Bronchial epithelial cell (primary cell): ENCODE measurements around the gene GPC1. TPM values are rescaled to one million over a fixed set of nuclear protein-coding genes. Genes with fewer than 3 reads are reported as not detected.

ENCODE experiments used
- DNase-seq: peaks from one replicate; pipeline ENCODE4 v3.0.0-alpha.2; 2010; ENCODE audit warnings: low read depth
- FAIRE-seq: peaks from 2 replicates; lab custom pipeline; 2011; peaks lifted over from hg19 to GRCh38; lab: Jason Lieb, UNC
- H3K27me3 ChIP-seq: 2 replicates; pipeline ENCODE4 v1.5.1; 2011; ENCODE audit warnings: low read length; ENCODE audit not compliant: control insufficient read depth, insufficient read depth
- H3K36me3 ChIP-seq: 2 replicates; pipeline ENCODE4 v1.5.1; 2011; ENCODE audit warnings: low read length; ENCODE audit not compliant: control insufficient read depth, insufficient read depth
- H3K4me3 ChIP-seq: 2 replicates; pipeline ENCODE4 v1.5.1; 2011; ENCODE audit warnings: mild to moderate bottlenecking, low read depth, low read length, control low read depth
- total RNA-seq: library from RNA; depleted of rRNA; stranded (reverse); fragments of >200 nt; gene quantifications from 2 replicates; pipeline ENCODE4 v1.2.1, GENCODE V29; 2014
- TF ChIP-seq, protein P1 (sequence below): IDR thresholded peaks from 2 replicates; pipeline ENCODE4 v1.5.1; 2011; ENCODE audit warnings: mild to moderate bottlenecking, moderate library complexity, low read length, control low read depth, inconsistent platforms; ENCODE audit not compliant: insufficient read depth, severe bottlenecking

The GPC1 gene
- total RNA-seq, 1 donor from 2014 or later: 65.8 TPM

DNA sequence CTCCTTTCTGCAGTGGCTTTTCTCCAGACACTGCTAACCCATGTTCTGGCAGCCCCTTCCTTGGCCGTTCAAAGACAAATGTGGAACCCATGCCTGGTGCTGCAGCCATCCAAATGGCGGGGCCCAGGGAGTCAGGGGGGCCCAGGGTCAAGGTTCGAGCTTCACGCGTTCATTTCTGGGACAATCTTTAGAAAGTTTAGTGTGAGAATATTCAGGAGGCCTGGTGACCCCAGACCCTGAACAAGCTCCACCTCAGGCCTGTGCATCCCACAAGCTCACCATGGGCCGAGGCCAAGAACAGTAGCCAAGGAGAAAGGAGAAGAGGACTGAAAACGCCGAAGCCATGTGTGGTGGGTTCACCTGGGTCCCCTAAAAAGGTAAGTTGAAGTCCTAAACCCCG lies 67.9 kb downstream of the GPC1 start:
- FAIRE-seq (no peak), DNase-seq (no peak)
- H3K36me3 ChIP-seq: no peaks in the 10 kb centered on the region
- TF ChIP-seq, protein P1, sequence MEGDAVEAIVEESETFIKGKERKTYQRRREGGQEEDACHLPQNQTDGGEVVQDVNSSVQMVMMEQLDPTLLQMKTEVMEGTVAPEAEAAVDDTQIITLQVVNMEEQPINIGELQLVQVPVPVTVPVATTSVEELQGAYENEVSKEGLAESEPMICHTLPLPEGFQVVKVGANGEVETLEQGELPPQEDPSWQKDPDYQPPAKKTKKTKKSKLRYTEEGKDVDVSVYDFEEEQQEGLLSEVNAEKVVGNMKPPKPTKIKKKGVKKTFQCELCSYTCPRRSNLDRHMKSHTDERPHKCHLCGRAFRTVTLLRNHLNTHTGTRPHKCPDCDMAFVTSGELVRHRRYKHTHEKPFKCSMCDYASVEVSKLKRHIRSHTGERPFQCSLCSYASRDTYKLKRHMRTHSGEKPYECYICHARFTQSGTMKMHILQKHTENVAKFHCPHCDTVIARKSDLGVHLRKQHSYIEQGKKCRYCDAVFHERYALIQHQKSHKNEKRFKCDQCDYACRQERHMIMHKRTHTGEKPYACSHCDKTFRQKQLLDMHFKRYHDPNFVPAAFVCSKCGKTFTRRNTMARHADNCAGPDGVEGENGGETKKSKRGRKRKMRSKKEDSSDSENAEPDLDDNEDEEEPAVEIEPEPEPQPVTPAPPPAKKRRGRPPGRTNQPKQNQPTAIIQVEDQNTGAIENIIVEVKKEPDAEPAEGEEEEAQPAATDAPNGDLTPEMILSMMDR: no peak
- H3K27me3 ChIP-seq: no peaks in the 10 kb centered on the region
- no peak overlapping the region for H3K4me3 ChIP-seq

DNA sequence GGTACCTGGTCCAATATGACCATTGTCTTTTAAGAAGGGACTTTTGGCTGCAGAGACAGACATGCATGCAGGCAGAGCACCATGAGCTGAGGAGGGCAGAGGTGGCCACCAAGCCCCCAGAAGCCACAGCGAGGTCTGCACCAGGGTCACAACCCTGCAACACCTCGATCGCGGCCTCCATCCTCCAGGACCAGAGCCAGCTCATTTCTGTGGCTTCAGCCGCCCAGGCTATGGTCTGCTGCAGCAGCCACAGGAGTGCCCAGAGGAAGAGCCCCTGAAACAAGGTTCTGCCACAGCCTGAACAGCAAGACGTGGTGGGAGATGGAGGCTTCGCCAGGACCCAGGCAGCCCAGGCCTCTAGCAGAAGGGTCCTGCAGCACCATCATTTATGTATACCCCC lies 68.4 kb downstream of the GPC1 start:
- Histone ChIP-seq H3K36me3 (no peaks in the 10 kb centered on the region), H3K27me3 (no peaks in the 10 kb centered on the region), H3K4me3 (no peak overlapping the region)
- TF ChIP-seq, protein P1: no peak
- DNase-seq (no peak), FAIRE-seq (no peak)

DNA sequence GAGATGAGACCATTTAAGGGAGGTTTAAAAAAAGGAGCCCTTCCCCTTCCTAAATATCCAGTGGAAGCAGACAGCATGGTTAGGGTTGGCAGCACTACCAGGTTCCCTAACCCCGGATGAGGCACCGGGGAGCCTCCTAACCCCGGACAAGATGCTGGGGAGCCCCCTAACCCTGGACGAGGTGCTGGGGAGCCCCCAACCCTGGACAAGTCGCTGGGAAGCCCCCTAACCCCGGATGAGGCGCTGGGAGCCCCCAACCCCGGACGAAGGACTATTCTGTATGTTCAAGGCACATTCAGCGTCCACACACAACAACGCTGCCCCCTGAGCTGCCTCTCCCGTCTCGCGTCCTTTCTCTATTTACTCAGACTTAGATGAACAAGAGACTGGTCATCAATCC lies 70.4 kb downstream of the GPC1 start:
- Histone ChIP-seq H3K27me3 (no peaks in the 10 kb centered on the region), H3K36me3 (no peaks in the 10 kb centered on the region), H3K4me3 (no peak overlapping the region)
- DNase-seq (no peak), FAIRE-seq (no peak)
- TF ChIP-seq, protein P1: no peak

DNA sequence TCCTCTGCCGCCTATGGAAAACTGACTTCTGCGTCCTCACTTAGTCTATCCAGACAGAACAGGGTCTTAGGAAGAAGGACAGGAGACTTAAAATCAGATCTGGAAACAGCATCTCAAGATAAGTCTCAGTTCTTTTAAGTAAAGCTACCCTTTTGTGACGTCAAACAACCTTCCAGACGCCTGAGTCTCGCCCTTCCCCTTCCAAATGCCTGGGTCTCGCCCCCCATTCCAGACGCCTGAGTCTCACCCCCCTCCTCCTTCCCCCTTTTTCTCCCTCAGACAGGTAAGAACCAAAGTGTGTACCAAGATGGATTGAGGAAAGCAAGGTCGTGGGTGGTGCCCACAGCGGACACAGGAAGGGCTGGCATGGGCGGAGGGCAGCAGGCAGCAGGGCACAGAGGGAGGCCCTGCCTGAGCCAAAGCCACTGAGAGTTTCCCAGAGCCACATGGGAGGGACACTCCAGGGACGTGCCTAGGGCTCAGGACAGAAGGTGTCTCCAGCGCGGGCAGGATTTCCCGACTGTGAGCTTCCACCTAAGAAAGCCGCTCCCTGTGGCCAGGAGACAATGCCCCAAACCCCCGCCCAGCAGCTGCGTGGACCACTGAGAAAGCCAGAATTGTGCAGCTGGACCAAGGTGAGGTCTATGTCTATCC lies 71.1 kb downstream of the GPC1 start:
- TF ChIP-seq, protein P1: no peak
- DNase-seq: no peak
- no peak for FAIRE-seq
- Histone ChIP-seq H3K36me3 (no peaks in the 10 kb centered on the region), H3K27me3 (no peaks in the 10 kb centered on the region), H3K4me3 (no peak overlapping the region)

DNA sequence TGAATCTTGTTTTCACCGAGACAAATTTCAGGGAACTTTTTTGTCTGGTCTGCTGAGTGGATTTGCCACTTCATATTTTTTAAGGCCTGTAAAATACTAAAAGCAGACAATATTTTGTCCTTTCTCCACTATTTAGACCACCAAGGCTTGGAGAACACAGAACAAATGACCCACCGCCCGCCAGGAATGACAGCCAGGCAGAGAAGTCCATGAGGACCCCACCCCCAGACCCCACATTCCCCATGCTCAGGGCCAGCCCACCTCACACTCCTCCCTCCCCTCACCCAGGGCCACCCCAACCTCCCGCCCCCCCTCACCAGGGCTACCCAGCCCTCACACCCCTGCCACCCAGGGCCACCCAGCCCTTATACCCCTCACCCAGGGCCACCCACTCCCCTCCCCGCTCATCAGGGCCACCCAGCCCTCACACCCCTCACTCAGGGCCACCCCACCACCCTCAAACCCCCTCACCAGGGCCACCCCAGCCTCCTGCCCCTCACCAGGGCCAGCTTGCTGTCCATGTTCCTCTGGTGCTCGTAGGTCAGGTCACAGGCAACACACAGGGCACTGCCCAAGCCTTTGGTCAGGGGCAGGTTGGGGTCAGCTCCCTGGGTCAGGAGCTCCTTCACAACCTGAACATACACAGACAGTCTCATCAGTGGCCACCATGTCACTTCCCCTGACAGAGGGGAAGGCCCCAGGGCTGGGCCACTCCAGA lies 71.8 kb downstream of the GPC1 start:
- no peak for DNase-seq

More for the DNA sequence above, 71.8 kb downstream of the GPC1 start:
- Histone ChIP-seq H3K36me3 (no peaks in the 10 kb centered on the region), H3K4me3 (no peak overlapping the region), H3K27me3 (no peaks in the 10 kb centered on the region)
- no peak for FAIRE-seq
- TF ChIP-seq, protein P1: no peak
